NK-92 treated with Interleukin-12 subunit alpha and Interleukin-12 subunit beta, amount 100 ng/mL, for 24 hours (cell line): ENCODE measurements around the gene TLK2.

Experiments used
- DNase-seq: peaks from one replicate; lab custom pipeline; 2025; lab: John Stamatoyannopoulos, UW

Gene TLK2

GRCh38 chr17:62655656-62656055 is 177.0 kb downstream of the TLK2 start:
- DNase-seq = no peak

DNA sequence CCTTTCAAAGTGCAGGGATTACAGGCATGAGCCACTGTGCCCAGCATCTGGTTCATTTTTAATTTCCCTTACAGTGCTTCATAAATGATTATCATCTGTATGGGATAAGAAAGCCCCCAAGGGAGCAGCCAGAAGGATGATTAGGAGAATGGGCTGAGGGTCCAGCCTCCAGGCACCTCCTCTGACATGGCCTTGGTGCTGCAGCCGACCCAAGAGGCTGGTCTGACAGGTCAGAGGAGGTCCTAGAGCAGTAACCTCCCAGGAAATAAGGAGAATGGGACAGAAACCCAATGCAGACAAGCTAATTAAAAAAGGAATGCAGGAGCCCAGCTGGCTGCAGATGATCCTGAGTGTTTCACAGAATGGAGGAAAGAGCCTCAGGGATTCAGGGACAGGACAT is 177.8 kb downstream of the TLK2 start:
- no peak for DNase-seq

DNA sequence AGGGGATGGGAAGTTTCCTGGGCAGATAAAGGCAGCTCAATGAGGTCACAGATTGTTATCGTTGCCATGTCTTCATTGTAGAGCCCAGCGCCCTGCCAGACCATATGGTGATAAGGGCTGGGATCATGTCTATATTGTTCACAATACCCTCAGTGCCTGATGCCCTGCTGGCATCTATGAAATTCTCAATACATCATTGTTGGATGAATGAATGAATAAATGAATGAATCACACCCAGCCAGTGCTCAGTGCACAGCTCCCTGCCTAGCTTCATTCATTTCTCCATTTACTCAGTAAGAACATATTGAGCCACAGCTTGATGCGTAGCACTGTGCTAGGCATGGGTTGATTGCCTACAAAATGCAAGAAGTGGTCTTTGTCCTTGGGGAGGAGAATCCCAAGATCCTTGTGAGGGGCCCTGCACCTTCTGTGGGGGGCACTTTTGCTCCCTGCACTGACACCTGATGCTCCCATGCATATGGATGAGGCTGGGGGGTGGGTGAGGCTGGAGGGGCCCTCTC is 178.6 kb downstream of the TLK2 start:
- DNase-seq = no peak

GRCh38 chr17:62657690-62658089 is 179.1 kb downstream of the TLK2 start:
- DNase-seq = no peak

- no peak for DNase-seq
These were observed 179.7 kb downstream of the TLK2 start for GRCh38 chr17:62658136-62658920.

- DNase-seq = no peak
These were observed 182.0 kb downstream of the TLK2 start for GRCh38 chr17:62660629-62661118.

GRCh38 chr17:62661337-62661736 is 182.7 kb downstream of the TLK2 start:
- DNase-seq = no peak

- DNase-seq = no peak
These were observed 184.2 kb downstream of the TLK2 start for GRCh38 chr17:62662855-62663254.
